Testis (tissue), 2 donors: ENCODE measurements around the gene LARP4.

Experiments
- CTCF ChIP-seq, 3 experiments: fragments of 450-650 bp in 2 of 3; fragments of 200-600 bp in 1 of 3; sonication (generic) in 1 of 3; IDR thresholded peaks; one replicate each; pipeline ENCODE4 v1.5.1; 2016 to 2019; ENCODE audit warnings: antibody characterized with exemption in 3 of 3, mild to moderate bottlenecking in 2 of 3, moderate library complexity in 1 of 3
- POLR2A ChIP-seq: fragments of 450-650 bp; IDR thresholded peaks from one replicate; pipeline ENCODE4 v1.6.1; 2017; ENCODE audit warnings: antibody characterized with exemption, mild to moderate bottlenecking, moderate library complexity

- TF ChIP-seq CTCF (IDR thresholded peaks at IDR 0.05) = no peak
- TF ChIP-seq POLR2A = no peak
These were observed 66.8 kb downstream of the LARP4 start for GRCh38 chr12:50467439-50467838.
